ENCODE data around the gene TCEANC. TPM values are rescaled to one million over a fixed set of nuclear protein-coding genes. Genes with fewer than 3 reads are reported as not detected.
"Not testable (repeated sequence)": the region's sequence is repeated elsewhere in the genome, so short reads cannot be mapped to it uniquely, and the experiment has no call there.

TCEANC gene
- total RNA-seq, 4 donors from 2014 or later, result 1.7 to 4.7 (median 3.2) TPM

DNA sequence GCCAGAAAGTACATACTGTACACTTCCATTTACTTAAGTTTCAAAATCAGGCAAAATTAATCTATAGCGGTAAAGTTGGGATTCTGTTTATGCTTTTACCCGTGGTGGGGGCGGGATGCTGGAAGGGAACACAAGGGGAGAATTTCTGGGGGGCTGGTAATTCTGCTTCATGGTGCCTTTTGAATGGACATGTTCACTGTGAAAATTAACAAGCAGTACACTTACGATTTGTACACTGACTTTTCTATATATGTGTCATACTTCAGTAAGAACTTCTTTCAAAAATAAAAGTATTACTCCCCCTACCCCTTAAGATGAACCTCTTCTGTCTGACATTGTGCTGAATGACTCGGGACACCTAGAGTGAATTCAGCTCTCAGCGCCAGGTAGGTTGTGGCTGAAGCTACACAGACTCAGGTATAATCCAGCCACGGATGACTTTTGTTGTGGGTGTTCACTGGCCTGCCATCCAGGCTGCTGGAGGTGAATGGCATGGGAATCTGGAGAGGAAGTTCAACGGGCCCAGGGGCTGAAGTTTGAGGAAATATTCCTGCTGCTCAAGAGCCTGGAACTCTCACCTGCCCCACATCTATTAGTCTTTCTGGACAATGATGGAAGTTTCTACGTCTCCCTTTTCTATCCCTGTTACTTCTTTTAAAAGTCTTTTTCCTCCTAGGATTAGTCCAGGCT lies 7.3 kb upstream of the TCEANC start:
- H3K9me3 ChIP-seq, result no peaks in the 10 kb centered on the region
- H3K4me3 ChIP-seq, result no peak overlapping the region
- H3K4me1 ChIP-seq, result no peaks in the 10 kb centered on the region
- no peak overlapping the region for H3K27ac ChIP-seq
- H3K27me3 ChIP-seq, result no peaks in the 10 kb centered on the region
- no peaks in the 10 kb centered on the region for H3K36me3 ChIP-seq
- DNase-seq (ENCODE audit: low spot score in 2 of 2), result no peak
- TF ChIP-seq POLR2A (IDR thresholded peaks at IDR 0.05) (no peak), EP300 (IDR thresholded peaks at IDR 0.05) (no peak), CTCF (IDR thresholded peaks at IDR 0.05) (no peak), POLR2AphosphoS5 (IDR thresholded peaks at IDR 0.05) (no peak)
- 60% methylated on average over 9 of the region's 9 CpGs for WGBS

DNA sequence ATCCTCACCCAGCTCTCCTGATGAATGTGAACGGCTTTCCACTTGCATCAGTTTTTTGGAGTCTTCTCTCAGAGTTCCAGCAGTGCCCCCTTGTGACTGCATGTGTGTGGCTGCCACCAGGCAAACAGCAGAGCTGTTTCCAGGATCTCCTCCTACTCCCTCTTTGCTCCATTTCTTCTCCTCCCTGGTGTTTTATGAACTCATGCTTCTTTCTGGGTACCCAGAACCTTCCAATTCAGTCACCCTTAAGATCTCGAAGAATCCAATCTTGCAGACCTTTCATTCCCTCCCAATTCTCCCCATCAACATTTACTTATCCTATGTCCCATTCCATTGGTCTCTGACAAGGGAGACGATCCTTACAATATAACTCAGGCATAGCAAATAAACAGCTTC lies 6.8 kb upstream of the TCEANC start:
- Histone ChIP-seq H3K36me3 (no peaks in the 10 kb centered on the region), H3K27me3 (no peaks in the 10 kb centered on the region), H3K27ac (no peak overlapping the region), H3K9me3 (no peaks in the 10 kb centered on the region), H3K4me3 (no peak overlapping the region), H3K4me1 (no peaks in the 10 kb centered on the region)
- TF ChIP-seq CTCF (IDR thresholded peaks at IDR 0.05) (peak; percentile 33 to 47), EP300 (IDR thresholded peaks at IDR 0.05) (no peak), POLR2A (IDR thresholded peaks at IDR 0.05) (no peak), POLR2AphosphoS5 (IDR thresholded peaks at IDR 0.05) (no peak)
- WGBS, result 45% methylated on average over 3 of the region's 3 CpGs
- no peak for DNase-seq (ENCODE audit: low spot score in 2 of 2)

DNA sequence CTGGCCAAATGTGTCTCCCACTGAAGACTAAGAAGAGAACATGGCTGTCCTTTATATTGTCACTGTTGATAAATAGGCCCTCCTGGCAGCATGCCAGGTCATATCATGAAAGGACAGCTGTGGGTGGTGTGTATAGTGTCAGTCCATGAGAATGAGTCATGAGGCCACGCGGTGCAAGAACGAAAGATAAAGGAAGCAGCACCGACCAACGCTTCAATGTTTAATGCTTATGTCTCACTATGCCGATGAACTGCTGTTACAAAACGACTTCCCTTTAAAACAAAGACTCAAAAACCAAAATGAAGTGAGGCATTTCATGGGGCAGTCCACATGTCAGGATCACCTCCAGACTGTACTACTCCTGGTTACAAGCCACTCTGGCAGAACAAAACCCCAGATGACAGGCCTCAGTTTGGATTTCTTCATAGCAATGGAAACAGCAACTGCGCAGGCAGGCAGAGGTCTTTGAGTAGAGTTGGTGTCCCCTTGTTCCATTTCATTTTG lies 5.2 kb upstream of the TCEANC start:
- Histone ChIP-seq H3K27me3 (no peaks in the 10 kb centered on the region), H3K36me3 (no peaks in the 10 kb centered on the region), H3K9me3 (no peaks in the 10 kb centered on the region), H3K4me1 (peaks cover 7% of the 10 kb centered on the region), H3K27ac (no peak overlapping the region), H3K4me3 (no peak overlapping the region)
- DNase-seq (ENCODE audit: low spot score in 2 of 2), result peak in 1 of 2 donors; percentile 68
- 72% methylated on average over 8 of the region's 8 CpGs for WGBS
- TF ChIP-seq POLR2AphosphoS5 (IDR thresholded peaks at IDR 0.05) (no peak), POLR2A (IDR thresholded peaks at IDR 0.05) (no peak)

GRCh38 chrX:13648336-13648735 lies 4.6 kb upstream of the TCEANC start:
- 87% methylated on average over 2 of the region's 2 CpGs for WGBS
- H3K36me3 ChIP-seq; DNase-seq (ENCODE audit: low spot score in 2 of 2); H3K4me1 ChIP-seq; H3K27ac ChIP-seq; H3K27me3 ChIP-seq; H3K4me3 ChIP-seq; H3K9me3 ChIP-seq: not testable (repeated sequence)

GRCh38 chrX:13649838-13650237 lies 3.1 kb upstream of the TCEANC start:
- no peak overlapping the region for H3K27ac ChIP-seq
- no peaks in the 10 kb centered on the region for H3K9me3 ChIP-seq
- peaks cover 13% of the 10 kb centered on the region for H3K4me1 ChIP-seq
- DNase-seq (ENCODE audit: low spot score in 2 of 2), result no peak
- no peaks in the 10 kb centered on the region for H3K36me3 ChIP-seq
- H3K4me3 ChIP-seq, result no peak overlapping the region
- H3K27me3 ChIP-seq, result no peaks in the 10 kb centered on the region
- TF ChIP-seq POLR2AphosphoS5 (IDR thresholded peaks at IDR 0.05), result no peak
- no peak for TF ChIP-seq CTCF (IDR thresholded peaks at IDR 0.05)
- TF ChIP-seq POLR2A (IDR thresholded peaks at IDR 0.05), result no peak
- TF ChIP-seq EP300 (IDR thresholded peaks at IDR 0.05), result no peak
- 65% methylated on average over 5 of the region's 5 CpGs for WGBS

GRCh38 chrX:13650318-13650717 lies 2.6 kb upstream of the TCEANC start:
- Histone ChIP-seq H3K9me3 (no peaks in the 10 kb centered on the region), H3K4me1 (peaks cover 13% of the 10 kb centered on the region), H3K27me3 (no peaks in the 10 kb centered on the region), H3K27ac (no peak overlapping the region), H3K36me3 (no peaks in the 10 kb centered on the region), H3K4me3 (no peak overlapping the region)
- no peak for DNase-seq (ENCODE audit: low spot score in 2 of 2)
- WGBS, result 86% methylated on average over 1 of the region's 1 CpG
- TF ChIP-seq EP300 (IDR thresholded peaks at IDR 0.05) (no peak), CTCF (IDR thresholded peaks at IDR 0.05) (no peak), POLR2A (IDR thresholded peaks at IDR 0.05) (no peak), POLR2AphosphoS5 (IDR thresholded peaks at IDR 0.05) (no peak)

Data from suprapubic skin (tissue), 4 donors.